ENCODE measurements around the gene KRT2.

Gene KRT2

DNA sequence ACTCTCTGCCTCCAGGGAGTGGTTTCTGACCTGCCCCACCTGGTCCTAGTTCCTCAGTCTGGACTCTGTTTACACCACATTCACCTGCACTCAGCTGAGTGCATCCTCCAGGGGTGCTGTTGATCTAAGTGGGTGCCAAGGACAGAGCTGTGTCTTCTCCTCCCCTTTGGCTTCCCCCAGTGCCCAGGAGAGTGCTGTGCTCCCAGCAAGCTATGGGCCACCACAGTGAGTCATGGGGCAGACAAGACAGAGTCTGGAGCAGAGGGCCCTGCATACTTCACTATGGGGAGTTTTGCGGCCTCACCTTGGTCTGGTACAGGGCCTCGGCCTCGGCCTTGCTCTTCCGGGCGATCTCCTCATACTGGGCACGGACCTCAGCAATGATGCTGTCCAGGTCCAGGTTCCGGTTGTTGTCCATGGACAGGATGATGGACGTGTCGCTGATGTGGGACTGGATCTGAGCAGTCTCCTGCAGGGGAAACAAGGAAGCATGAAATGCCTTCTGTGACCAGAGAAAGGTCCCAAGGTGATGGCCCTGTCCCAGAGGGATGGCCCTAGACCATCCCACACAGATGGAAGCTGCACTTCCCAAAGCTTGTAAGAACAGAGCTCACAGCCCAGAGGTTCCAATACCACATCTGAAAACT, 38.5 kb downstream of the KRT2 start:
- no peak for DNase-seq

GRCh38 chr12:52612431-52613383, 39.3 kb downstream of the KRT2 start:
- no peak for DNase-seq

- DNase-seq, result no peak
Measured at GRCh38 chr12:52611080-52611468, 40.9 kb downstream of the KRT2 start.

GRCh38 chr12:52608826-52609630, 43.0 kb downstream of the KRT2 start:
- DNase-seq, result no peak

DNA sequence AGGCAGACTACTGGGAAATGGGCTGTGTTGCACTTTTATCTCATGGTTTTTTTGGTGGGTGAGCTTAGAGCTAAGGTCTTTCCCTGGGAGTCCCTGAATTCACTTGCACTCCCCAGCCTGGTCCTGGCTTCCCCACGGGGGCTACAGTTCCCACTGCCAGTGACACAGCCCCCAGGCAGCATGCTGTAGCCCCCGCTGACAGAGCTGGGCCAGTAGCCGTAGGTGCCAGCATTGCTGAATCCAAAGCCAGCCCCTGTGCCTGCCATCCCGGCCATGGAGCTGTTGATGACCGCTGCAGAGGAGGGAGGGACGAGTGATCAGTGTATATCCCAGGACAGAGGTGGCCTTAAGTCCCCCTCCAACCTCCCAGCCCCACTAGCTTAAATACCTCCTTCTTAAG, 43.9 kb downstream of the KRT2 start:
- no peak for DNase-seq

DNA sequence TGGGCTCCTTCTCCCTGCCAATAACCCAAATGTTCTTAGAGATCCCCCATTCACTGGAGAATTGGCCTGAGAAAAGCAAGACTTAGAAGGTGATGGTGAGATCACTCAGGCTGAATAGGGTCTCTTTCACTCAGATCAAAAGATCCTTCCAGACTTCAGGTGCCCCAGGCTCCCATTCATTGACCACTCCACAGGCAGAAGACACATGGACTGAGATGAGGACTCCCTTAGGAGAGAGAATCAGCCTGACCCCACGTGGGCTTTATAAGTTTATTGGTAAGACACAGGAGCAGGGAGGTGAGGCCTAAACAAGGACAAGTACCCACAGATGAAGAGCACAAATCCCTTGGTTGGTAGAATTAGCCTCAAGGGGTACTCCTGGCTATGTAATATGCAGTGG, 44.7 kb downstream of the KRT2 start:
- no peak for DNase-seq

DNA sequence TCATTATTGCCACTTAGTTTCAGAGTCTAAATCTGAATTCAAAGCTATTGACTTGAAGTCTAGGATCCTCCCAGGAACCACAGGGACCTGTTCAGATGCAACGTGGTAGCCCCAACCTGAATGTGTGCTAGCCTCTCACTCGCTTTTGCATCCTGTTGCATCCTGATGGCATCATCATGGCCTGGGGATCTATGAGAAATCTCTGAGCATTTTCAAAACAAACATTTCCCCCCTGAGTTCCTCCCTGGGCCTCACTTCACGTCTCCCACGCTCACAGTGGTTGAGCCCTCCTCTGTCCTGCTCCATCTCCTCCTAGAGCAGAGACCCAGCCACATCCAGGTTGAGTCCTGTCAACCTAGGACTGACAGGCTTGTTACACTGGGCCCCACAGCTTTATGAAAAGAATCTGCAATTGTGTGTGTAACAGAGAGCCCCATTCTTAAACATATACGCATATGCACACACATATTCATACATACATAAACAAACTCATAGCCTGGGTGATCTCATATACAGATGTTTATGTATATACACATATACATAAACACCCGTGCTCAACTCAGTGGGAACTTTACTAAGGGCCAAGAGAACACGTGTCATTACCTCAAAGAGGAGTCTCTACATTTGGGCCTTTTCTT, 45.3 kb downstream of the KRT2 start:
- no peak for DNase-seq

GRCh38 chr12:52606096-52606495, 45.9 kb downstream of the KRT2 start:
- DNase-seq, result no peak

GRCh38 chr12:52605542-52605941, 46.5 kb downstream of the KRT2 start:
- DNase-seq, result no peak

DNA sequence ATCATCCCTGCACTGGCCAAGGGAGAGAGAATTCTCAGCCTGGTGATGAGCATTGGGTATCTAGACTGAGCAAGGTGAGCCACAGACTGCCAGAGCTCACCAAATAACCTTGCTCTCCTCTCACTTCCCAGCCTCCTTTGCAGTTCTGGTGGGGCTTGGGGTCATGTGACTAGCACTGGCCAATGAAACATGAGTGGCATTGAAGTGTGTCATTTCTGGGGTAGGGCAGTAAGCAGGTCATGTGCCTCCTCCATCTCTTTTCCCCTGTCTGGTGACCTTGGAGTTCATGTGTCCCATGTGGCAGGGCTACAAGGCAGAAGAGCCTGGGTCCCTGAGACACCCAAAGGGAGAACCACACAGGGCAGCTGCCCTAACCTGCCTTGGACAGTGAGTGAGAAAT, 47.2 kb downstream of the KRT2 start:
- DNase-seq, result no peak

- DNase-seq, result no peak
Measured at GRCh38 chr12:52603314-52603713, 48.7 kb downstream of the KRT2 start.

DNA sequence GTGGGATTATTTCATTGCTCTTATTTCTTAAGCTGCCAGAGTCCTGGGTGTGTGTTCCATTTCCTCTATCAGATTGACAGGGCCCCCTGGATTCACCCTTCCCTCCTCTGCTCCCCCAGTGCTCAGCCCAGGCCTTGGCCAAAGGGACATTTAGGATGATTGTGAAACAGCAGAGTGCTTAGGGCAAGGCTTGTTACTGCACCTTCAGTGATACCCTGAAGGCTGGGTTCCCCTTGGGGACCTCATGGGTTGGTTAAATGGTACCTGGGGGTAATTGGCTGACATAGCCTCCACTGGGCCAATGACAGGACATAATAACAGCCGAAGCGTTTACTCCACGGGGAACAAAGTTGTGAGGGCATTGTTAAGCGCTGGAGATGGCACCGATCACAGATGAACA, 49.5 kb downstream of the KRT2 start:
- DNase-seq, result no peak

GRCh38 chr12:52601671-52602070, 50.3 kb downstream of the KRT2 start:
- no peak for DNase-seq

DNA sequence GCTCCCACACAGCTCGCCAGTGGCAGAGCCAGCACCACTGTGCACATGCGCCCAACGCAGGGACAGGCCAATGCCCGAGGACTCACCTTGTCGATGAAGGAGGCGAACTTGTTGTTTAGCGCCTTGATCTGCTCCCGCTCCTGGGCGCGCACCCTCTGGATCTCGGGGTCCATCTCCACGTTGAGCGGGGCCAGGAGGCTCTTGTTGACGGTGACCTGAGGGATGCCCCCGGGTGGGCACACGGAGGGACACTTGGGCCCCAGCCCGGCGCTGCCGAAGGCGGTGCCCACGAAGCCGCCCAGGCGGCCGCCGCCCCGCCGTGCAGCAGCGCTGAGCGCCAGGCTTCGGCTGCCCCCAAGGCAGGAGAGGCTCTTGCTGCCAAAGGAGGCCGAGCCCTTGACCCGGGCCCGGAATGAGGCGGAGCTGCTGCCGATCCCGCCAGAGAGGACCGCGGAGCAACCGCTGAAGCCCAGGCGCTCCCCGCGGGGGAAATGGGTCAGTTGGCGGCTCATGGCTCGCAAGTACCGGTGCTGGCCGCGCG, 51.0 kb downstream of the KRT2 start, which contains the start of gene KRT72:
KRT72 (minus strand) TSS at position 523 of the 541 bp plus-strand sequence; CDS start at position 512, 11 bp downstream.
- no peak for DNase-seq

DNA sequence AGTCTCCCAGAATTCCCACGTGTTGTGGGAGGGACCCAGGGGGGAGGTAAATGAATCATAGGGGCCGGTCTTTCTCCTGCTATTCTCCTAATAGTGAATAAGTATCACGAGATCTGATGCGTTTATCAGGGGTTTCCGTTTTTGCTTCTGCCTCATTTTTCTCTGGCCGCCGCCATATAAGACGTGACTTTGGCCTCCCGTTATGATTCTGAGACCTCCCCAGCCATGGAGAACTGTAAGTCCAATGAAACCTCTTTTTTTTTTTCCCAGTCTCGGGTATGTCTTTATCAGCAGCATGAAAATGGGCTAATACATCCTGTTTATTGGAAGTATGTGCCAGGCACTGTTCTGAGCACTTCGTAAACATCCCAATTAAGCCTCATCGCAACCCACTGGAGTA, 51.5 kb downstream of the KRT2 start:
- DNase-seq, result no peak

DNA sequence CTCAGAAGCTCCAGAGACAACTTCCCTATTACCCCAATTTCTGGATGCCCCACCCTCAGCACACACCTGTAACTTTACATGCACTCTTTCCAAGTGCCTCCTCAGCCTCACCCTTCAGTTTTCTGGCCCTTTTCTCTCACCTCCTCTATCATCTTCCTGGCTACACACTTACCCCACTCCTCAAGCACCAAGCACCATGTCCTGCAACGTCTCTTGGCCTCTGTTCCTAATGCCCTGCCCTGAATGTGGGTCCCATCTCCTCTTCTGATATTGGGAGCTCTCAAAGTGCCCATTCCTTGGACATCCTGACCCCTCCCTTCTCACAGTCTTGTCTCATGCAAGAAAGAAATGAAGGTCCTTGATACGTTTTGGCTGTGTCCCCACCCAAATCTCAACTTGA, 51.9 kb downstream of the KRT2 start:
- DNase-seq, result no peak

GRCh38 chr12:52598966-52599365, 53.0 kb downstream of the KRT2 start:
- no peak for DNase-seq

All from NCI-H526 treated with DMSO at 0.1 percent for 48 hours (cell line).